K562 (cell line): ENCODE measurements around the gene RDH5. TPM values are rescaled to one million over a fixed set of nuclear protein-coding genes. Genes with fewer than 3 reads are reported as not detected.

ENCODE experiments used
- ATAC-seq: fragments of 200-7000 bp; cut with Tn5 transposase; 3 replicates; pipeline ENCODE4 v1.9.1; 2020; ENCODE audit warnings: moderate library complexity
- BruUV-seq: library from RNA; stranded (reverse); fragments of 400-500 nt; replicated peaks from 2 replicates; lab custom pipeline; 2021; lab: Mats Ljungman, UMichigan
- CTCF ChIA-PET: fragments of 300-600 bp; formaldehyde crosslinking; extraction: SDS; loops from one replicate; lab custom pipeline; 2021; ENCODE audit warnings: low intra/inter-chr PET ratio; lab: Yijun Ruan, JAX
- POLR2A ChIA-PET: fragments of 300-600, 350-650 bp; sonication (Branson Sonifier 250); formaldehyde crosslinking; extraction: SDS; loops from one replicate; lab custom pipeline; 2021; ENCODE audit warnings: antibody characterized with exemption, inconsistent platforms; lab: Yijun Ruan, JAX
- DNase-seq, 4 experiments: peaks; one replicate each; pipeline versions ENCODE4 v3.0.0 to v3.0.0-alpha.2; 2011 to 2018; ENCODE audit warnings: low spot score in 3 of 4, mixed read lengths in 3 of 4; ENCODE audit errors: extremely low read depth in 1 of 4
- FAIRE-seq: peaks from 2 replicates; lab custom pipeline; 2011; peaks lifted over from hg19 to GRCh38; lab: Jason Lieb, UNC
- H2AFZ ChIP-seq: 2 replicates; pipeline ENCODE4 v1.6.0; 2011; ENCODE audit warnings: low read depth, low read length, control low read depth, inconsistent platforms
- H3K27ac ChIP-seq: fragments of 200-600 bp; 3 replicates; pipeline ENCODE4 v1.8.0; 2011; ENCODE audit warnings: low read depth, mild to moderate bottlenecking, control low read depth, inconsistent platforms, low read length, moderate library complexity, mixed read lengths; ENCODE audit errors: extremely low read depth
- H3K27me3 ChIP-seq, 2 experiments: fragments of 300-600 bp in 1 of 2; 2 replicates in 1 of 2; 3 replicates in 1 of 2; pipeline versions ENCODE4 v1.6.0 to v1.8.0; 2011; ENCODE audit warnings: inconsistent platforms in 2 of 2, low read length in 2 of 2, mild to moderate bottlenecking in 1 of 2, mixed read lengths in 1 of 2, moderate library complexity in 1 of 2; ENCODE audit not compliant: control insufficient read depth in 2 of 2, insufficient read depth in 2 of 2
- H3K36me3 ChIP-seq: fragments of 300-600 bp; 3 replicates; pipeline ENCODE4 v1.8.0; 2011; ENCODE audit warnings: mild to moderate bottlenecking, low read length, inconsistent platforms; ENCODE audit not compliant: control insufficient read depth, insufficient read depth
- H3K4me1 ChIP-seq, 2 experiments: fragments of 200-600 bp in 1 of 2; replicated peaks in 1 of 2; 2 replicates in 1 of 2; 3 replicates in 1 of 2; pipeline versions ENCODE4 v1.5.1 to v1.8.0; 2011; ENCODE audit warnings: inconsistent platforms in 2 of 2, low read length in 2 of 2, mild to moderate bottlenecking in 1 of 2, mixed read lengths in 1 of 2, moderate library complexity in 1 of 2; ENCODE audit not compliant: control insufficient read depth in 2 of 2, insufficient read depth in 2 of 2
- H3K4me2 ChIP-seq: 2 replicates; pipeline ENCODE4 v1.6.1; 2011; ENCODE audit warnings: low read length, control low read depth, inconsistent platforms, mixed read lengths; ENCODE audit not compliant: insufficient read depth
- H3K4me3 ChIP-seq: fragments of 200-600 bp; sonication (generic), shearing (Covaris generic); 2 replicates; pipeline ENCODE4 v1.5.1; 2016; ENCODE audit warnings: control low read depth, inconsistent platforms
- H3K79me2 ChIP-seq: fragments of 200-600 bp; 3 replicates; pipeline ENCODE4 v1.8.0; 2011; ENCODE audit warnings: low read length, inconsistent platforms; ENCODE audit not compliant: control insufficient read depth, insufficient read depth
- H3K9ac ChIP-seq, 2 experiments: 2 replicates each; pipeline versions ENCODE4 v1.6.0 to v1.6.1; 2011; ENCODE audit warnings: low read depth in 2 of 2, low read length in 2 of 2, control low read depth in 1 of 2, inconsistent platforms in 1 of 2, mild to moderate bottlenecking in 1 of 2, mixed read lengths in 1 of 2; ENCODE audit not compliant: insufficient read depth in 1 of 2
- H3K9me1 ChIP-seq: one replicate; pipeline ENCODE4 v1.6.0; 2011; ENCODE audit warnings: inconsistent platforms, mild to moderate bottlenecking, low read length, moderate library complexity; ENCODE audit not compliant: control insufficient read depth, insufficient read depth
- H3K9me3 ChIP-seq: replicated peaks from 2 replicates; pipeline ENCODE4 v1.5.1; 2011; ENCODE audit warnings: low read depth, low read length, inconsistent platforms; ENCODE audit not compliant: control insufficient read depth, insufficient read depth
- H4K20me1 ChIP-seq: replicated peaks from 2 replicates; pipeline ENCODE4 v1.6.1; 2011; ENCODE audit warnings: low read length, inconsistent platforms, mixed read lengths; ENCODE audit not compliant: control insufficient read depth, insufficient read depth
- ETS2 ChIP-seq: IDR thresholded peaks from 2 replicates; pipeline ENCODE4 v1.6.1; 2016; ENCODE audit warnings: borderline replicate concordance, missing genetic modification characterization, mild to moderate bottlenecking, moderate library complexity, missing compliant biosample characterization; ENCODE audit not compliant: poor library complexity, severe bottlenecking
- FOXP4 ChIP-seq: sonication (generic); formaldehyde crosslinking; IDR thresholded peaks from 2 replicates; pipeline ENCODE4 v1.8.0; 2022; ENCODE audit warnings: mild to moderate bottlenecking, missing genetic modification reagents, borderline replicate concordance
- HEY1 ChIP-seq: fragments of 250-450 bp; sonication (Bioruptor Pico); IDR thresholded peaks from 2 replicates; pipeline ENCODE4 v1.5.0; 2020; ENCODE audit warnings: mild to moderate bottlenecking, moderate library complexity, borderline replicate concordance
- MITF ChIP-seq: IDR thresholded peaks from 2 replicates; pipeline ENCODE4 v1.6.1; 2014; ENCODE audit warnings: antibody characterized with exemption
- MXI1 ChIP-seq: IDR thresholded peaks from 2 replicates; pipeline ENCODE4 v1.6.1; 2011; ENCODE audit warnings: low read depth, mild to moderate bottlenecking, improper control_type of control experiment, low read length
- PHB ChIP-seq: fragments of 250-450 bp; sonication (Bioruptor Pico); IDR thresholded peaks from 2 replicates; pipeline ENCODE4 v1.5.0; 2021
- ZHX1 ChIP-seq: fragments of 150-350 bp; conservative IDR thresholded peaks from 2 replicates; pipeline ENCODE4 v1.6.1; 2014; ENCODE audit warnings: low read length
- ZZZ3 ChIP-seq: fragments of 450-650 bp; IDR thresholded peaks from 2 replicates; pipeline ENCODE4 v1.6.1; 2016; ENCODE audit warnings: antibody characterized with exemption, mild to moderate bottlenecking, moderate library complexity
- WGBS: fragments of 100-300 bp; shearing (Covaris generic); methylation state at CpG from one replicate; pipeline ENCODE4 v1.1.6; 2016; ENCODE audit warnings: low coverage, mixed read lengths; ENCODE audit not compliant: insufficient coverage; ENCODE audit errors: missing lambda C conversion rate; 5-methylcytosine and 5-hydroxymethylcytosine counted together
- in situ Hi-C: fragments of 300-500 bp; cut with MboI; formaldehyde crosslinking; loops from 4 replicates; pipeline ENCODE4 v1.15.0; 2018; ENCODE audit warnings: inconsistent platforms, mixed read lengths
- intact Hi-C: fragments of 100-400 bp; cut with micrococcal nuclease; formaldehyde crosslinking; loops from 2 replicates; pipeline ENCODE4 v1.14.2; 2022
- polyA plus RNA-seq, 8 experiments: library from polyadenylated mRNA; depleted of rRNA in 4 of 8; stranded (reverse) in 5 of 8; unstranded in 3 of 8; fragments of >200 nt; fragmentation: Nextera tagmentation in 2 of 8; fragmentation: Illumina TruSeq in 1 of 8; extraction: Ambion mirVana in 2 of 8; extraction: Trizol in 1 of 8; gene quantifications; 2 replicates each; pipeline versions ENCODE4 v1.2.1 to v1.2.3, GENCODE V29; 2011 to 2014; ENCODE audit warnings: inconsistent platforms in 1 of 8, missing spikeins in 1 of 8
- total RNA-seq, 7 experiments: library from RNA; depleted of rRNA in 6 of 7; stranded (reverse); fragments of >200 nt in 6 of 7; fragmentation: Illumina TruSeq in 2 of 7; extraction: Trizol in 2 of 7; gene quantifications; 2 replicates each; pipeline versions ENCODE4 v1.2.1 to v1.2.3, GENCODE V29; 2011 to 2021; ENCODE audit warnings: low replicate concordance in 1 of 7

Gene RDH5
- total and polyA plus RNA-seq, 9 of the 15 experiments (the other 6 are each of a cell fraction or from before 2014, with no cell fraction given): 0.28 to 2.0 (median 1.1) TPM; not detected in 1

- in situ Hi-C loops: no loop called here
- Histone ChIP-seq H2AFZ (no peak overlapping the region), H3K9ac (peak overlapping the region in 1 of 2 experiments; percentile 43; a peak in 2 of 4 replicates), H4K20me1 (no peaks in the 10 kb centered on the region), H3K4me2 (no peak overlapping the region), H3K27ac (no peak overlapping the region), H3K9me1 (peaks cover 5% of the 10 kb centered on the region), H3K4me3 (no peak overlapping the region), H3K36me3 (no peaks in the 10 kb centered on the region), H3K4me1 (peaks cover 3 to 23% of the 10 kb centered on the region in 2 experiments; a peak in 3 of 5 replicates), H3K9me3 (no peaks in the 10 kb centered on the region), H3K79me2 (no peaks in the 10 kb centered on the region), H3K27me3 (peaks cover 16 to 52% of the 10 kb centered on the region in 2 experiments)
- ATAC-seq (no peak), FAIRE-seq (peak; percentile 35), DNase-seq (no peak)
- WGBS: 39% methylated on average over 8 of the region's 8 CpGs
- ChIA-PET CTCF (no interaction called here), POLR2A (interaction anchor here (0.7 kb wide), 1 partner anchor 46 kb away, joined by 3 read pairs; no protein-coding TSS in a partner anchor)
- BruUV-seq: no TSS peak
- no peak for TF ChIP-seq HEY1
- no peak for TF ChIP-seq ZZZ3
- no peak for TF ChIP-seq MITF
- no peak for TF ChIP-seq FOXP4
- TF ChIP-seq PHB (CRISPR knock-in tag): no peak
- TF ChIP-seq MXI1: no peak
- TF ChIP-seq ZHX1: no peak
- no peak for TF ChIP-seq ETS2 (tag)
- intact Hi-C loops: no loop called here
These were observed 17.3 kb upstream of the RDH5 start for GRCh38 chr12:55702861-55703260.
